ENCODE results near the gene SPTBN1.

GRCh38 chr2:54500404-54501205 lies 44.5 kb downstream of the SPTBN1 start:
- TF ChIP-seq SUZ12 (IDR thresholded peaks at IDR 0.05; ENCODE audit: extremely low read depth, insufficient read depth, insufficient read length) (no peak), ZNF274 (IDR thresholded peaks at IDR 0.05; ENCODE audit: low read depth, low read length) (no peak)
